Measurements from ENCODE around the gene EGFL6.
"Not testable (repeated sequence)": the region's sequence is repeated elsewhere in the genome, so short reads cannot be mapped to it uniquely, and the experiment has no call there.

DNA sequence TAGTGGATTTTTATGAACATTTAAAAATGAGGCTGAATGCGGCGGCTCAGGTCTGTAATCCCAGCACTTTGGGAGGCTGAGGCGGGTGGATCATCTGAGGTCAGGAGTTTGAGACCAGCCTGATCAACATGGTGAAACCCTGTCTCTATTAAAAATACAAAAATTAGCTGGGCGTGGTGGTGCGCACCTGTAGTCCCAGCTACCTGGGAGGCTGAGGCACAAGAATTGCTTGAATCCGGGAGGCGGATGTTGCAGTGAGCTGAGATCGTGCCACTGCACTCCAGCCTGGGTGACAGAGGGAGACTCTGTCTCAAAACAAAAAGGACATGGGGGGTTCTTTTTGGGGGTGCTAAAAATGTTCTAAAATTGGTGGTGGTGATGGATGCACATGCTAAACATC is 100.4 kb downstream of the EGFL6 start:
- TF ChIP-seq POLR2A (IDR thresholded peaks at IDR 0.05; ENCODE audit: low read depth, low read length); TAF1 (IDR thresholded peaks at IDR 0.05; ENCODE audit: borderline replicate concordance, low read depth, low read length); POLR2AphosphoS5 (IDR thresholded peaks at IDR 0.05; ENCODE audit: low read depth, low read length): not testable (repeated sequence)

Data from GM12892 (cell line).